GM19035 (cell line): ENCODE measurements around the gene OR9A2.
A peak's percentile ranks its signal among the peaks of the same experiment; 100 is the strongest.

ENCODE experiments used
- ATAC-seq: cut with Tn5 transposase; IDR thresholded peaks from one replicate; pipeline ENCODE4 v1.9.1; 2021; ENCODE audit not compliant: unreplicated experiment

OR9A2 gene

GRCh38 chr7:143023047-143023446, 3.9 kb downstream of the OR9A2 start:
- ATAC-seq: no peak

GRCh38 chr7:143018931-143019330, 8.0 kb downstream of the OR9A2 start:
- no peak for ATAC-seq

- ATAC-seq: no peak
Measured at GRCh38 chr7:143016996-143017395, 9.9 kb downstream of the OR9A2 start.

- ATAC-seq: no peak
Measured at GRCh38 chr7:143015926-143016490, 10.9 kb downstream of the OR9A2 start.

- peak; percentile 94 for ATAC-seq
Measured at GRCh38 chr7:143015084-143015483, 11.8 kb downstream of the OR9A2 start.

GRCh38 chr7:143013893-143014292, 13.0 kb downstream of the OR9A2 start:
- no peak for ATAC-seq

- ATAC-seq: no peak
Measured at GRCh38 chr7:143013473-143013872, 13.5 kb downstream of the OR9A2 start.

- no peak for ATAC-seq
Measured at GRCh38 chr7:143012409-143012808, 14.5 kb downstream of the OR9A2 start.

GRCh38 chr7:143012001-143012400, 14.9 kb downstream of the OR9A2 start:
- no peak for ATAC-seq

- peak; percentile 93 for ATAC-seq
Measured at GRCh38 chr7:143008007-143008901, 18.7 kb downstream of the OR9A2 start.

GRCh38 chr7:143005632-143006260, 21.2 kb downstream of the OR9A2 start:
- ATAC-seq: no peak

GRCh38 chr7:143003393-143004051, 23.4 kb downstream of the OR9A2 start:
- peak; percentile 58 for ATAC-seq

- no peak for ATAC-seq
Measured at GRCh38 chr7:143002898-143003297, 24.0 kb downstream of the OR9A2 start.

GRCh38 chr7:143002106-143002505, 24.8 kb downstream of the OR9A2 start:
- ATAC-seq: no peak

- no peak for ATAC-seq
Measured at GRCh38 chr7:143000648-143001047, 26.3 kb downstream of the OR9A2 start.

GRCh38 chr7:142999793-143000192, 27.1 kb downstream of the OR9A2 start:
- ATAC-seq: no peak

- ATAC-seq: no peak
Measured at GRCh38 chr7:142998966-142999365, 28.0 kb downstream of the OR9A2 start.

GRCh38 chr7:142997456-142997989, 29.4 kb downstream of the OR9A2 start:
- ATAC-seq: no peak

GRCh38 chr7:142992427-142992826, 34.5 kb downstream of the OR9A2 start:
- ATAC-seq: no peak

GRCh38 chr7:142984297-142984696, 42.6 kb downstream of the OR9A2 start:
- ATAC-seq: no peak

GRCh38 chr7:142983825-142984224, 43.1 kb downstream of the OR9A2 start:
- ATAC-seq: no peak
